ENCODE measurements around the gene DPYSL5.
"Not testable (repeated sequence)": the region's sequence is repeated elsewhere in the genome, so short reads cannot be mapped to it uniquely, and the experiment has no call there.

The DPYSL5 gene

DNA sequence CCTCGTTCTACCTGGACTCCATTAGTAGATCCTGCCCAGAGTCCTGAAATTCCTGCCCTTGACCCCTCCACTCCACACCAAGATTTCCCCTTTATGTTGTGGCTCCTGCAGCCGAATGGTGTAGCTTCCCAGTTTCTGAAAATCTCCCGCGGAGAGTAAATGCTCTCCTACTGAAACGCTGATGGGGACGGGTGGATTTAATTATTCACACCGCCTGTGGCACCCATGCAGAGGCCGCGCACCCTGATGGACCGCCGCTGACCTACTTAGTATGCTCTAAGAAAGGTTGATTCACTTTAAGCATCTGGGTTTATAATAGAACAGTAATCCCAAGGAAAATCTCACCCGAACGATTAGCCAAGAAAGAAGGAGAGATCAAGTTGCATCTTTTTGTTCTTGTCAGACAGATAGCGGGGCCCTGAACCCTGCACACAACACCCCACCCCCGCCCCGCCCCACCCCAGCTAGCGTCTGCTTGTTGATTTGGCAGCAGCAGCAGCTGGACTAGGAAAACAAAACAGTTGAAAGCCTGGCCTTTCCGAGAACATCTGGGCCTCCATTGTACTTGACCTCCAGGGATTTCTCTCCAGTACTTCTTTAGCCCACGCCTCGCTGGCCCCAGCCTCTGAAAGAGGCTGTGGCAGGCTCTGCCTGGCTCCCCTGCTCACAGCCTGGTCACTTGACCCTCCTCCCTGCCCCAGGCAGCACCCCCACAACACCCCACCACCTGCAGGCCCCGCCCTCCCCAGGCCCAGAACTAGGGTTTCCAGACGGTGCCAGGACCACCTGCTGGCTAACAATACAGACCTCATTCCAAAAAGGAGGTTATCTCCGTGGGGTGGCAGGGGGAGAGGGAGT, 53.6 kb downstream of the DPYSL5 start:
- no peak for DNase-seq (ENCODE audit: low read depth in 2 of 2)

DNA sequence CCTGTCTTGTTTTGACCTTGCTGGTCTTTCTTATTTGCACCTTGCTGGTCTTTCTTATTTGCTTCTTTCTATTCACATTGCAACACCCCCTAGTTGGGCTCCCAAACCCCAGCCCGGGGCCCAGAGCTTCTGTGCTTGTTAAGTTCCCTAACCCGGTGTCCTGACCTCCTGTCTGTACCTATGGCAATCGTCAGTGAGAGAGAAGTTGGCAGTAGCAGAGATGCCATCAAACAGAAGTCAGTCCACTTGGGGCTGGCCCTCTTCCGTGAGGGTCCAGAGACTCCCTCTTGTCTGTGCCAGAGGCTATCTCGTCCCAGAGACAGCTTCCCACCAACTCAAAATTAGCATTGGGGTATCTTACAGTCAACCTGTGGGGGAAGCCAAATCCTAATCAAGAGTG, 55.7 kb downstream of the DPYSL5 start:
- no peak for DNase-seq (ENCODE audit: low read depth in 2 of 2)

DNA sequence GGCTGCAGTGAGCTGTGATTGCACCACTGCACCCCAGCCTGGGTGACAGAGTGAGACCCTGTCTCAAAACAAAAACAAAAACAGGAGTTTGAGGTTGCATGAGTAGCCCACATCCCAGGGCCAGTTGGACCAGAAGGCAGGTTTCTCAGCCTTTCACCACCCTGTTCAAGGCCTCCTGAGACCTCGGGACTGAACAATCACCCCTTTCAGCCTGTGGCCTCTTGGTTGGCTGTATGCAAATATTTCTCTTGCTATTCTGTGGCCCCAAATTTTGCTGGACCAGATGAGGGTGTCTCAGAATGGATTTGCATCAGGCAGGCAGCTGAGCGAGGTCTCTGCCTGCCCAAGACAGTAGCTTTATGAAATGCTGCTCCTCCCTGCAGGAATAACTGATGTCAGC, 56.9 kb downstream of the DPYSL5 start:
- no peak for DNase-seq (ENCODE audit: low read depth in 2 of 2)

DNA sequence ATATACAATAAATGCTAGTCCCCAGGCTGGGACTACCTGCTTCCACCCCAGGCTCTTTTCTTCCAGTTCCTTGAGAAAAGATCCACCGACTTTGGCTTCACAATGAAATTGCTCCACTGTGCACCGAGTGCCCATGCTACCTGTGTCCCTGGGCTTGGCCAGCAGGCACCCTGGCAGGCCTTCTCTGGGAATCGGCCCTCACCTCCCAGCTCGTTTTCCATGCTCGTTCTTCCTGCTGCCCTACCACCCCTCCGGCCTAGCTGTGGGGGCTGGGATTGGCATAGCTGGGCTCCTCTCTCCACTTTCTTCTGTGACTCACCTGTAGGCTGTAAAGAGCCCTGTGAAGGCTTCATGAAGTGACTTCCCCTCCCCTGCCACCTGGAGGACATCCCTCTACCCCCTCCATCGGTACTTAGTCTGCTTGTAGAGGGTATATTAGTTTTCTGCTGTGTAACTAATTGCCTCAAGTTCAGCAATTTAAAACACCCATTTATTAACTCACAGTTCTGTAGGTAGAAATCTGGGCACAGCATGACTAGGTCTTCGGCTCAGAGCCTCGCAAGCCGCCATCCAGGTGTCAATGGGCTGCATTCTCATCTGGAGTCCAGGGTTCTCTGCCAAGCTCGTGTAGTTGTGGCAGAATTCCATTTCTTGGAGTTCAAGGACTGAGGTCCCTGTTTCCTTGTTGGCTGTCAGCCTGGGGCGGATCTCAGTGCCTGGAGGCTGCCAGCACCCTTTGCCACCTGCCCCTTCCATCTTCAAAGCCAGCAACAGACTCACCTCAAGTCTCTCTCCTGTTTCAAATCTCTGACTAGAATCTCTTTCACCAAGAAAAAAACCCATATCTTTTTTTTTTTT, 57.6 kb downstream of the DPYSL5 start:
- DNase-seq (ENCODE audit: low read depth in 2 of 2), result no peak

DNA sequence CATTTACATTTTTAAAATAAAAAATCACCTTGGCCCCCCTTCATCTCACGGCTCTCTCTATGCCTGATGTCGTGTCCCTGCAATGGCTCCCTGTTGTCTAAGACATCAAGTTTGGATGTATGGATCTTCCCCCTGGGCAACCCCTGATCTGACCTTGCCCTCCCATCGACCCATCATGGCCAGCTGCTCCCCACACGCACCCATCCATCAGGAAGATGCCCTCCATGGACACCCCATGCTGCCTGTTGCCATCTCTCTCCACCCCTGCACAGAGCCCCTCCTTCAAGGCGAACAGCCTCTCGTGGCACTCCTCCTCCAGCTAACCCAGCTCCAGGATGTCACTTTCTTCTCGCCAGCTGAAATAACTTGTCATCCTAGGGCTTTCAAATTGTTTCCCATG, 59.5 kb downstream of the DPYSL5 start:
- no peak for DNase-seq (ENCODE audit: low read depth in 2 of 2)

DNA sequence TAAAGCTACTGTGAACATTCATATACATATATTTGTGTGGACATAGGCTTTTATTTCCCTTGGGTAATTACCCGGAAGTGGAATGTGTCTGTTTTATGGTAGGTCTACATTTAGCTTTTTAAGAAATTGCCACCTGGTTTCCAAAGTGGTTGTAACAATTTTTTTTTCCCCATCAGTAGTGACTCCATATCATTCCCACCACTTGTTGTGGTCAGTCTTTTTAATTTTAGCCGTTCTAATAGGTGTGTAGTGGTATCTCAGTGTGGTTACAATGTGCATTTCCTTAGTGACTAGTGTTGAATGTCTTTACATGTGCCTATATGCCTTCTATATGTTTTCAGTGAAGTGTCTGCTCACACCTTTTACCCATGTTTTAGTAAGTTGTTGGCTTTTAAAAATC, 62.2 kb downstream of the DPYSL5 start:
- no peak for DNase-seq (ENCODE audit: low read depth in 2 of 2)

DNA sequence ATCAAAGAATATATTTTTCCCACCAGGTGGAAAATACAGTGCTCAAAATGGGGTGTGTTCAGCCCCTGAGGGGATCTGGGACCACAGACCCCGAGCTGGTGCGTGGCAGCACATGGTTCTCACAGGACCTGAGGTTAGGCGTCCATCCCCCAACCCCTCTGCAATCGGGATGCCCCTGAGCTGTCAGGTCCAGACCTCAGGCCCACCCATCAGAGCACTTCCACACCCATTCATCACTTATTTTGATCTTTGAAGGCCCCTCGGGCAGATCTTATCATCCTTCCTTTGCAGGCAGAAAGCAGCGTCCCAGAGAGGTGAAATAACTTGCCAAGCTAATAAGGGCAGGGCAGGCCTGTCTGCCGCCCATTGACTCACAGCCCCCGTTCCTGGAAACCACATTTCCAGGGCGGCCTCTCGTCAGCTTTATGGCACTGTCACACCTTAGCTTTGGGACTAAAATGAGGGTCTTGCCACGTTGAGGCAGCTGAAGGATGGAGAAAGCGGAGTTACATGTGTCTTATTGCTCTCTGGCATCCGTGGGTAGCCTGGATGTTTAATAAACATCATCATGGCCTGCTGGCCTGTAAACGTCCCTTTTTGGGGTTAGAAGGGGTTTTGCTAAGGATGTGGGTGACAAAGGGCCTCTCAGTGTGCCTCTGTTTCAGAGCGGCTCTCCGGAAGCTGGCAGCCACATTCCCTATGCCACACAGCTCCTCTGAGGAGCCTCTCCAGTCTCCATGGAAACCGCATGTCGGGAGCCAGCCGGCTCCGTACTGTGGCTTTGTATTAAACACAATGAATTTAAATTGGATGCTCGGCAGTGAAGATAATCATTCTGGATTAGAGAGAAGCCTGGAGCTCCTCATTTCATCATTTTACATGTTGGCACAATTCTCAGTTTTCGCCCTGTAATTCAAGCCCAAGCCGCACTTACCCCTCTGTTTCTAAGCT, 64.3 kb downstream of the DPYSL5 start:
- DNase-seq (ENCODE audit: low read depth in 2 of 2), result no peak

DNA sequence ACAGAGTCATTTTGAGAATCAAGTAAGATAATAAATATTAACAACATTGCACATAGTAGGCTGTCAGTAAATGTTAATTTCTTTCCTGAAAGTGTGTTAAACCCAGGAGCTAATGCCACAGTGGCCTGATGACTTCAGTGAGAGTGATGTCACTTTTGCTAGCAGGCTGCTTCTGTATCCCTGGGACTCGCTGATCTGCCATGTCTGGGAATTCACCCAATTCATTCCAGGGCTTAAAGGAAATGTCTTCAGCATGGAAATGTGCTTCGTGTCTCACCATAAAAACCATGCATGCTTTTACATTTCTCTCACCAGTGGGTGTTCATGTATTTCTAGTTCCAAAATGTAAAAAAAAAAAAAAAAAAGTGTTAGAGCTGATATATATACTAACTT, 65.7 kb downstream of the DPYSL5 start:
- no peak for DNase-seq (ENCODE audit: low read depth in 2 of 2)

DNA sequence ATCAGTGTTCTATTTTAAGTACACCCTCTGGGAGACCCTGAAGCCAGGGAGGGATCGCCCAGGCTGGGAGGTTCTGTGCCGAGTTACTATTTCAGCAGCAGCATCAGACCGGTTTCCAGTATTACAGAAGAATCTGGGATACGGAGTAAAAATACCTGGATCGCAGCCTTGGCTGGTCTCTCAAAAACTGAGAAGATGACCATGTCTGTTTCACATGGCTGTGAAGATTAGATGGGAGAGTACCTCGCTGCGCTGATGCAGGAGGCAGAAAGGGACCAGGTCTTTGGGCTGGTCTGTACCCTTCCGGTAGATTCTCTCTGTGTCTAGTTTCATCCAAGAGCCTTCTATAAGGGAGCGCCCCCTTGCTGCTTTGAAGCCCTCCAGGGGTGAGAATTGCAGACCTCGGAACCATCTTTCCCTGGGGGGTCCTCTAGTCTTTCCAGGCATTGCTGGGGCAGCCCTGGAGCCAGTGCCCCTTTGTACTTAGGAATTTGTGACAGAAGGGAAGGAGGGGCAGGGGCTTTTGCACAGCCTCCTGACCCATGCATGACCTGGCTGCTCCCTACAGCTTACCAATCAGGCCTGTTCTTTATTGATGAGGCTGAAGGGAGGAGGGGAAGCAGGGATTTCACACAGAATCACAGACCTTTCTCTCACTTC, 66.2 kb downstream of the DPYSL5 start:
- DNase-seq (ENCODE audit: low read depth in 2 of 2), result no peak

DNA sequence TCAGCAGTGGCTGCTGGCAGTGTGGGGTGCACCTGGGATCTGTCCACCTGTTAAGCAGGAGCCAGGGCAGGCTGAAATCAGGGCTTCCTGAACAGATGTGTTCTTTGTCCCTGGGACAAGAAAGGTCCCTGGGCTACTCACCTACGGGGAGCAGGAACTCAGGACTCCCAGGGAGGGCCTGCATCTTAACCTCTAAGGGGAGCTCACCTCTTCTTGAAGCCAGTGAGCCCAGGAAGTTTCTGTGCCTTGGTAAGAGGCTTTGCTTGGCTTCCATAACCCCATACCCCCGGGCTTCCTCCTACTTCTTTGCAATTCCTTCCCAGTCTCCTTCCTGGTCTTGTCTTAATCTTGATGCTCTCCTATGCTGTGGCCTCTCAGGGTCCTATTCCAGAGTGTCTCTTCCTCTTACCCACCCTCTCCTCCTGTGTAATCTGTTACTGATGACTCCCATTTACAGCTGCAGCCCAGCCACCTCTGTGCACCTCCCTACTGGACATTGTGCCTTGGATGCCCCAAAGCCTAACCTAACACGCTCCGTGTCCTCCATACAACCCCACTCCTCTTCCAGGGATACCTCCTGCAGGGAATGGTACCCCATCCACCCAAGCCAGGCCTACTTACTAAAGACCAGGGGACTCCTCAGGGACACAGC, 66.9 kb downstream of the DPYSL5 start:
- no peak for DNase-seq (ENCODE audit: low read depth in 2 of 2)

DNA sequence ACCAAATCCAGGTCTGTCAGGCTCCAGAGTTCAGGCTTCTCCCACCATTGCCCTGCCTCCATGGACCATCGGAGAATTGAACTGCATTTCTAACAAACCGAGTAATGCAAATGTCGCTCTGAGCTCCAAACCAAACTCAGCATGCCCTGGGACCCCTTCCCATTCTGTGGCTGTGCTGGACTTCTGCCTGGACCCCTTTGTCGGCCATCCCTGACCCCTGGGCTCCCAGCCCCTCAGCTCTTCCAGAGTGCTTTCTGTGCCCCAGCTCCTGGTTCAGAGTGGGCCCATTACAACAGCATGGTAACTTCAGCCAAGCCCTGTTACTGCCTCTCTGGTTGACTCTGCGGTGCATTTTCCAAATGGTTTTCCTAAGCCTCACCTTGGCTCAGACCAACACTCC, 67.4 kb downstream of the DPYSL5 start:
- DNase-seq (ENCODE audit: low read depth in 2 of 2), result no peak

DNA sequence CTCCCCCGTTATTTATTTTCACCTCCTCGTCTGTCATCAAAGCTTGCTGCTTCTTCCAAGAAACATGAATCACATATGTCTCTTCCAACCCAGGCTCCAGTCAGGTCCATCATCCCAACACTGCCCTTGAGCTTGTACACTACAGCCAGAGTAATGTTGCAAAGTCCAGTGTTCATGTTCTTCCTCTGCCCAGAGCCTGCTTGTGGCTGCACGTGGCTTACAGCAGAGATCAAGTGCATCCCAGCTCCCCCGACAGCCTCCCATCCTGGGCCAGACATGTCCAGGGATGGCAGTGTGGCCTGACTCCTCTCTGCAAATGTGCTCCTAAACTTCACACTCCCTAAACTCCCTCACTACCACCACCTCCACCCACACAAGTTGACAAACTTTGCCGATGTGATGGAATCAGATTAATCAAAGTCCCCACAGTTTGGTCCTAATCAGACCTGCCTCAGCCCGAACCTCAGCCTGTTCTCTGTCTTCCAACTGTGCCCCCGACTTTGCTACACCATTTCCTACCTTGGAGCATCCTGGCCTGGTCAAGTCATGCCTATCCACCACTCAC, 68.3 kb downstream of the DPYSL5 start:
- DNase-seq (ENCODE audit: low read depth in 2 of 2), result no peak

DNA sequence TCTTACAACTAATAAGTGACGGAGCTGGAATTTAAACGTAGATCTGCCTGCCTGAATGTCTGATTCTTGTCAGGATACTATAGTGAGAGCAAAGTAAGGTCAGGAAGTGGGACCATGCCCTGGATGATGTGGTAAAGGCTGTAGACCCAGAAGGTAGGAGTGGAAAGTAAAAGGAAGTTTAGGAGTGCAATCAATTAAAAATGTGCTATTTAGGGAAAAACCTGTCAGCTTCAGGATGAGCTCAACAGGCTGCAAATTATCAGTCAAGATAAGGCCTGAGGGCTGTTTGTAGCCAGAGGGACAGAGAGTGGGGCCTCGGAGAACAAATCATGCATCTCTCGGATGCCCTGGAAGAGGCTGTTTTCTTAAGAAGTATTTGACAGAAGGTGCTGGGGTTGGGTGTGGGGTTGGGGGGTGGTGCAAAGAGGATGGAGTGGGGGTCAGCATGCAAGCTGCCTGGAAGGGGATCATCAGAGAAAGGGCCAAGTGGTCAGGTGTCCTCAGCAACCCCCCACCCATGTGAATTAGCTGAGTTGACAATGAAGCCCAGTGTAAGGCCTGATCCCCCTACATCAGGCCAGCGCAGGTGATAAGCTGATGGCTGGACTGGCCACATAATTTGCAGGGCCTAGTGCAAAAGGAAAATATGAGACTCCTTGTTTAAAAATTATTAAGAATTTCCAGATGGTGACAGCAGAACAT, 69.4 kb downstream of the DPYSL5 start:
- DNase-seq (ENCODE audit: low read depth in 2 of 2), result no peak

DNA sequence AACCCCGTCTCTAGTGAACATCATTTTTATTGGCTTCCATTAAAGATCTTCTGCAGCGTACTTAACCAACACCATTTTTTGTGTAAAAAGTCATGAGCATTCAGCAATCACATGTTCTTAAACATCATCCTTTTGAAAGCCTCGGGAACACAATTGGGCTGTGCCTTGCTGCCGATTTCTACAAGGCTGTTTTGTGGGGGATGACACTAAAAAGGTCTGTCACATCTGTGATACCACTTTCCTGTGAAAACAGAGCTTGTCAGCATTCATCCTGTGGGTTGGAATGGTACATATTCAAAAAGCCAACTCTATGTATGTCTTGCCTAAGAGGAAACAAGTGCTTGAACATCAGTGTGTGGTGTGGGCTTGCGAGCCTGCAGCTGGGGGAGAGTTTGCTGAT, 73.4 kb downstream of the DPYSL5 start:
- DNase-seq (ENCODE audit: low read depth in 2 of 2), result no peak

DNA sequence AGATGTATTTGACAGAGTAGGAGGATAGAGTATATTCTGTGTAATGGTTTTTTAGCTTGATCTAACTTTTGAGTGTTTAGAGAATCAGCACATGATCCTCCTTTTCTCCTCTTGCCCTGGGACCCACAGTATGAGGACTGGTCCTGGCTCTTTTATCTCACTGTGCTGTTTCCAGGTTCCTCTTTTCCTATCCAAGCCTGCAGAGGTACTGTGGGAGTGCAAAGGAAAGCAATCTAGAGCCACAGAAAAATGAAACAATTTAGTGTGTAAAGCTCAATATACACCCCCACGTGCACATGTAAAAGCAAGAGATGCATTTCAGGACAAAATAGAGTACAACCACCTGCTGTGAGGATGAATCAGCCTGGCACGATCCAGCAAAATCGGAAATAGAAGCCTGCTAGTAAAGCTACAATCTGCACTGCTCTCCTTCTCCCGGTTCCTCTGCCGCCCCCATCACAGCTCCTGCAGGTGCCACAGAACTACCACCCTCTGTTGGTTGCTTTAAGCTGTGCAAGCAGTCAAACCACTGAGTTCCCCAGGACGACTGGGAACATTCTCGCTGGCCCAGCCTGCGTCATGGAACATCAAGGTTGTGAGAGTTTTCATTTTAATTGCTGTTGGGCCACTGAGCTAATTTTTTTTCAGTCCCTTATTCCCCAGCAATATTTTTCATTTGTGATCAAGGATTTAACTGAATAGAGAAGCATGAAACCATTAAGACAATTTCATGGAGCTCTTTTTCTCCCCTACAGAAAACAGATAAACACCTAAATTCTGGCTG, 74.7 kb downstream of the DPYSL5 start:
- DNase-seq (ENCODE audit: low read depth in 2 of 2), result no peak

DNA sequence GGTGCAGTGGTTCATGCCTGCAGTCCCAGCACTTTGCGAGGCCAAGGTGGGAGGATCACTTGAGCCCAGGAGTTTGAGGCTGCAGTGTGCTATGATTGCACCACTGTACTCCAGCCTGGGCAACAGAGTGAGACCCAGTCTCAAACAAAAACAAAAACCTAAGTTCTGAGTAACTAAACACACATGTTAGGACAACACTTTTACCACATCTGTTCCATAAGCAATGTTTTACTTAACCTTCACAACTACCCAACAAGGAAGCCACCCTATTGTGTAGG, 75.2 kb downstream of the DPYSL5 start:
- DNase-seq (ENCODE audit: low read depth in 2 of 2), result not testable (repeated sequence)

DNA sequence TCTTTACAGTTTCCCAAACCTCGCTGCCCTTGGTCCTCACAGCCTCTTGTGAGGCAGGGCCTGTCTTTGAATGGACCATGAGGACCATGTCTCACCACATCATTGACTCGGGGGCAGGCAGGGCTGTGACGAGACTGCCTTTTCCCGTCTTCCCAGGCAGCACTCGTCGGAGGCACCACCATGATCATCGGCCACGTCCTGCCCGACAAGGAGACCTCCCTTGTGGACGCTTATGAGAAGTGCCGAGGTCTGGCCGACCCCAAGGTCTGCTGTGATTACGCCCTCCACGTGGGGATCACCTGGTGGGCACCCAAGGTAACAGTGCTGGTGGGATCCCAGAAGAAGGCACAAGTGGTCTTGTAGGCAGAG, 76.8 kb downstream of the DPYSL5 start:
- DNase-seq (ENCODE audit: low read depth in 2 of 2), result no peak

DNA sequence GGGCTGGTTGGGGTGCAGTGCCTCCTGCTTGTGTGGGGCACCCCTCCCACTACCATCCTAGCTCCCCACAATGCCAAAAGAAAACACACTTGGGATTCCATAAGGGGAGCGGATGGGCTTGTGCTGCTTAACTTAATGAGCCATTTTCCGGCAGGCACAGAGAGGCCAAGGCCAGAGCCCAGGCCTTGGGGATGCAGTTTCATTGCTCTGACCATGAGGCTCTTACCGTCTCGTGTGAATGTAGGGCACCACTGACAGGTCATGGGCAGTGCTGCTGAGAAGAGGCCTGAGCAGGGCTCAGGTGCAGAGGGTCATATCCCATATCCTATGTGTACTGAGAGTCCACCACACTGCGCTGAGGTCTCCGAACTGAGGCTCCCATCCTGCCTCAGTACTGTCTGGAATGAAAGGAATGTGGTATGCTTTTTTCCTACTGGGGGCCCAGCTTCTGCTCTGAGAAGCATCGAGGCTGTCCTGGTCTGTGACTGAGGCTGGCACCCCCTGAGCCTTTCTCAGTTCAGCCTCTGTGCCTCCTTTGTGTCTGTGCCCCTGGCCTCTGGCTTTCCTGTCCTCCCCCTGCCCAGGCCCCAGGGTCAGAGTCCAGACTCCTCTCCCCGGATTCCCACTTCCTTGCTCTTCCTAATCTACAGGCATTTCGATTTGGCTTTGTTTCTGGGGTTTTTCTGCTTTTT, 77.3 kb downstream of the DPYSL5 start:
- DNase-seq (ENCODE audit: low read depth in 2 of 2), result no peak

DNA sequence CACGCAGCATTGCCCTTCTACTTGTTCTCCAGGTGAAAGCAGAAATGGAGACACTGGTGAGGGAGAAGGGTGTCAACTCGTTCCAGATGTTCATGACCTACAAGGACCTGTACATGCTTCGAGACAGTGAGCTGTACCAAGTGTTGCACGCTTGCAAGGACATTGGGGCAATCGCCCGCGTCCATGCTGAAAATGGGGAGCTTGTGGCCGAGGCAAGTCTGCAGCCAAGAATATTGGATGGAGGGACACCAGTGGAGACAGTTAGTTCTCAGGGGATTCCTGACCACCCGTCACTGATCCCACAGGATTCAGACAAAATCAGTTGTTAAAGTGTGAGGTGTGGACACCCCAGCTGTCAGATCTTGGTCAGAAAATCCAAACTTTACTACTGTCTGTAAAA, 79.3 kb downstream of the DPYSL5 start:
- DNase-seq (ENCODE audit: low read depth in 2 of 2), result no peak
